Aorta (tissue), 5 donors: ENCODE measurements around the gene RTN1. TPM values are rescaled to one million over a fixed set of nuclear protein-coding genes. Genes with fewer than 3 reads are reported as not detected.

Experiments used
- ATAC-seq: fragments of 200-7000 bp; cut with Tn5 transposase; one replicate; pipeline ENCODE4 v1.9.1; 2022; ENCODE audit warnings: moderate library complexity; ENCODE audit not compliant: low FRiP score
- DNase-seq, 2 donors: peaks; one replicate each; pipeline ENCODE4 v3.0.0-alpha.2; 2020
- H3K27ac ChIP-seq, 2 donors: one replicate each; pipeline ENCODE4 v1.5.1; 2013; ENCODE audit warnings: low read length in 2 of 2, mild to moderate bottlenecking in 2 of 2, moderate library complexity in 2 of 2, control low read depth in 1 of 2, inconsistent platforms in 1 of 2, low read depth in 1 of 2
- H3K27me3 ChIP-seq, 2 donors: one replicate each; pipeline ENCODE4 v1.6.1; 2013; ENCODE audit warnings: control low read depth in 1 of 2, low read length in 1 of 2, mild to moderate bottlenecking in 1 of 2, moderate library complexity in 1 of 2; ENCODE audit not compliant: insufficient read depth in 2 of 2, control insufficient read depth in 1 of 2
- H3K36me3 ChIP-seq, 2 donors: one replicate each; pipeline ENCODE4 v1.6.1; 2013; ENCODE audit warnings: control low read depth in 1 of 2, low read length in 1 of 2, mild to moderate bottlenecking in 1 of 2; ENCODE audit not compliant: insufficient read depth in 2 of 2, control insufficient read depth in 1 of 2
- H3K4me1 ChIP-seq, 2 donors: one replicate each; pipeline ENCODE4 v1.6.1; 2013; ENCODE audit warnings: low read length in 2 of 2, control low read depth in 1 of 2, mild to moderate bottlenecking in 1 of 2, moderate library complexity in 1 of 2; ENCODE audit not compliant: insufficient read depth in 2 of 2, control insufficient read depth in 1 of 2
- H3K4me3 ChIP-seq, 2 donors: one replicate each; pipeline ENCODE4 v1.5.1; 2013; ENCODE audit warnings: low read length in 2 of 2, control low read depth in 1 of 2, mild to moderate bottlenecking in 1 of 2
- H3K9me3 ChIP-seq: one replicate; pipeline ENCODE4 v1.6.1; 2013; ENCODE audit warnings: mild to moderate bottlenecking, low read length; ENCODE audit not compliant: control insufficient read depth
- WGBS, 2 donors: extraction: QIAGEN DNeasy Blood & Tissue Kit; methylation state at CpG; one replicate each; pipeline ENCODE4 v1.1.7; 2013; 5-methylcytosine and 5-hydroxymethylcytosine counted together
- intact Hi-C, 2 donors: fragments of 100-400 bp; cut with DNase I; formaldehyde crosslinking; loops; one replicate each; pipeline versions ENCODE4 v1.14.2 to v1.15.0; 2022
- polyA plus RNA-seq, 2 donors: library from polyadenylated mRNA; stranded (reverse); fragments of 200-250 nt; gene quantifications; one replicate each; pipeline ENCODE4 v1.2.3, GENCODE V29; 2013
- total RNA-seq, 2 donors: library from RNA; stranded (reverse); fragmentation: NEBNext Ultra II Directional; extraction: Animal tissue kit (Norgen Biotek cat#: 25700); gene quantifications; one replicate each; pipeline ENCODE4 v1.2.1, GENCODE V29; 2021
- donor health status: healthy with polysubstance abuse.
- donor health status: Bipolar disorder and iron deficiency.
- donor health status: DM: no; HTN: no; CAD: no.
- donor health status: DM: no; HTN: no; CAD: no.
- donor health status: DM: yes; HTN: yes; CAD: no.

Gene RTN1
- total and polyA plus RNA-seq, 4 donors: 17.8 to 43.7 (median 31.9) TPM

DNA sequence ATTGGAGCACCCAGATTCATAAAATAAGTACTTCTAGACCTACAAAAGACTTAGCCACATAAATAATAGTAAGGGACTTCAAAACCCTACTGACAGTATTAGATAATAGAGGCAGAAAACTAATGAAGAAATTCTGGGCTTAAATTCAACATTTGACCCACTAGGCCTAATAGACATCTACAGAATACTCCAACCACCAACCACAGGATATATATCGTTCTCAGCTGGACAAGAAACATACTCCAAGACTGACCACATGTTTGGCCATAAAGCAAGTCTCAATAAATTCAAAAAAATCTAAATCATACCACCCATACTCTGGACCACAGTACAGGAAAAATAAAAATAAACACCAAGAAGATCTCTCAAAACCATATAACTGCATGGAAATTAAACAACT is 180.2 kb downstream of the RTN1 start:
- no peak overlapping the region for H3K4me3 ChIP-seq
- intact Hi-C loops: loop anchor here in 1 of 2 donors (10.0 kb wide), 1 partner anchor 186 kb away; no protein-coding TSS in a partner anchor
- H3K9me3 ChIP-seq: no peaks in the 10 kb centered on the region
- no peak for ATAC-seq
- no peaks in the 10 kb centered on the region for H3K36me3 ChIP-seq
- no peaks in the 10 kb centered on the region for H3K27me3 ChIP-seq
- H3K27ac ChIP-seq: no peak overlapping the region
- WGBS, 2 donors: 60 to 94% methylated on average over 1 of the region's 1 CpG
- DNase-seq: no peak
- H3K4me1 ChIP-seq: peaks cover 0 to 2% of the 10 kb centered on the region in 2 donors

DNA sequence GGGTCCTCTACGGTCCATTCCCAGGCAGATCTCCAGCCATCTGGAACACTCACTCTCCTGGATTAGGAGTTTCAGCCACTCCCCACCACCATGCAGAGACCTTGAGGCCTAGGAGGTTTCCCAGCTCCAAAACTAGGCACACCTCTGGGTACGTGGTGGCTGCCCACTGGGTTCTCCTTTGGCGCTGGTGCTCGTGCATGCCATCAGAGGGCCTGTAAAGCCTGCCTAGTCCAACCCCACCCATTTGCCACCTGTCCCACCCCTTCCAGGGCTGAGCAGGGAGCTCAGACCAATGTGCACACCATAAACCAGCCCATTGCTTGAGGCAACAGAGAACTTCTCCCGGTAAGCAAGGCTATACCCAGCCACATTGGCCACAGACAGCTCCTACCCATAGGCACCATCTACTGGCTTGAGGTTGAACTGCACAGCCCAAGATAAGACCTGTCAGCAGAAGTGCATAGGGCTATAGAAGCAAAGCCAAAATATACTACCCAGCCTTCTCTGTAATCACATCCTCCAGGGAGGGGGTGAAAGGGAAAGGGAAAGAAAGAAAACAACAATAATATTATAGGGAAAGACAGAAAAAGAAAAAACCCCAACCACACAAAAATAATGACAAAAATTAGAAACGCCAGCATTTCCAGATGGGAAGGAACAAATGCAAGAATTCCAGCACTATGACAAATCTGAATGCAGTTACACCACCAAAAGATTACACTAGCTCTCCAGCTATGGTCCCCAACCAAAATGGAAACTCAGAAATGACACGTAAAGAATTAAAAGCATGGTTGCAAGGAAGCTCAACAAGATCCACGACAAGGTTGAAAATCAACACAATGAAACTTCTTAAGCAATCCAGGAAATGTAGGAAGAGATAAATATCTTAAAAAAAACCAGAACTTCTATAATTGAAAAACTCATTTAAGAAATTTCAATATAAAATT is 182.1 kb downstream of the RTN1 start:
- intact Hi-C loops: loop anchor here (2.0 to 10.0 kb wide), 5 partner anchors 56 to 204 kb away; partner anchors contain the start of genes CCDC175 (in 1 of the 2), JKAMP (in 1 of the 2) and L3HYPDH (in 1 of the 2)
- 63 to 67% methylated on average over 8 of the region's 8 CpGs for WGBS, 2 donors
- Histone ChIP-seq H3K27ac (no peak overlapping the region), H3K27me3 (no peaks in the 10 kb centered on the region), H3K9me3 (no peaks in the 10 kb centered on the region), H3K36me3 (no peaks in the 10 kb centered on the region), H3K4me1 (no peaks in the 10 kb centered on the region), H3K4me3 (no peak overlapping the region)
- peak in 1 of 2 donors; percentile 75 for DNase-seq
- ATAC-seq: peak; percentile 75

DNA sequence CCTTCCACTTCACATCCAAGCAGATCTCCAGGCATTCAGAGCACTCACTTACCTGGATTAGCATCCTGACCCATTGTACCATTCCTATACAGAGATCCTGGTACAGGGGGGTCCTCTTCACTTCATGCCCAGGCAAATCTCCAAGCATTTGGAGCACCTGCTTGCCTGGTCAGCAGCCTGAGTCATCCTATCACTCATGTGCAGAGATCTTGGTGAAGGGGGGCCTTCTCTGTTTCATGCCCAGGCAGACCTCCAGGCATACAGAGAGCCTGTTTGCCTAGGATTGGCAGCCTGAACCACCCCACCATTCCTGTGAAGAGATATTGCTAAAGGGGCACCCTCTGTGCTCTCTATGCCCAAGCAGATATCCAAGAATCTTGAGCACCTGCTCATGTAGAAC is 182.9 kb downstream of the RTN1 start:
- Histone ChIP-seq H3K36me3 (no peaks in the 10 kb centered on the region), H3K4me1 (no peaks in the 10 kb centered on the region), H3K27ac (no peak overlapping the region), H3K27me3 (no peaks in the 10 kb centered on the region), H3K4me3 (no peak overlapping the region), H3K9me3 (no peaks in the 10 kb centered on the region)
- intact Hi-C loops: loop anchor here (2.0 to 10.0 kb wide), 5 partner anchors 55 to 203 kb away; partner anchors contain the start of genes CCDC175 (in 1 of the 2), JKAMP (in 1 of the 2) and L3HYPDH (in 1 of the 2)
- DNase-seq: no peak
- no peak for ATAC-seq

DNA sequence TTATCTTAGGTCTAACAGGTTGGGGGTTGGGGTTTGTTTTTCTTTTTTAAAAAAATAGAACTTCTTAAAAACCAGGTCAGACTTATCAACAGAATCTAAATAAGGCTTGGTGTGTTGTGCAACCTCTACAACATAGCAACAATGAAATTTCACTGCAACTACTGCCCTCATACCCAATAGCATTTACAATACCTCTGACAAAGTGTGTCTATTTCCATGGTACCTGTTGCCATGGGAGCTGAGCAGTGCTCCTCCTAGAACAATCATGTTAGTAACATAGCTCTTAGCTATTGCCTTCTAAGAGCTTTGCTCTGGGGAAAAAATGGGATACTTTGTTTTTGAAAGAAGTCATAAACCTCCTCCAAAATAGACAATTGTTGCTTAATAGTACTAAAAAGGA is 190.7 kb downstream of the RTN1 start:
- no peak for DNase-seq
- Histone ChIP-seq H3K27me3 (no peaks in the 10 kb centered on the region), H3K9me3 (no peaks in the 10 kb centered on the region), H3K4me3 (no peak overlapping the region), H3K36me3 (no peaks in the 10 kb centered on the region), H3K4me1 (peaks cover 2 to 15% of the 10 kb centered on the region in 2 donors), H3K27ac (peak overlapping the region in 1 of 2 donors; percentile 57)
- ATAC-seq: peak; percentile 75
- intact Hi-C loops: loop anchor here (5.0 to 10.0 kb wide), 2 partner anchors 195 to 198 kb away; partner anchors contain the start of genes JKAMP (in 2 of the 2) and L3HYPDH (in 2 of the 2)

DNA sequence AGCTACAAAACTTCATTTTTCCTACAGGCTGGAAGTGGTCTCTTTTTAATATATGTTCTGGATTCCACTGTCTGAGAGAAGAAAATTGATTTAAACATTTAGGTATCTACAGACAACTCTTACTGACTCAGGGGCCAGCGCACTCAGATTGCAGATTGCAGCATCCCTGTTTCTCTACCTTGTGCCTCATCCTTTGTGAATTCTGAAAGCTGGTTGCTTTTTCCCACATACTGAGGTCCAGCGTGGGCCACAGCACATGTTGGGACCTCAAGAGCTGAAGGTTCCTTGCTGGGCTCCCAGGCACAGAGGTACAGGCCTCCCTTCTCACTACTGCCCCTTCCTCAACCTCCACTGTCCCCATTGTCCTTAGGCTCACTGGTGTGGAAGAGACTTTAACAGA is 192.2 kb downstream of the RTN1 start:
- intact Hi-C loops: loop anchor here in 1 of 2 donors (5.0 kb wide), 1 partner anchor 196 kb away; the partner anchor contains the start of genes JKAMP and L3HYPDH
- no peak for DNase-seq
- peak; percentile 24 for ATAC-seq
- Histone ChIP-seq H3K27ac (peak overlapping the region; percentile 95 to 99), H3K9me3 (no peaks in the 10 kb centered on the region), H3K36me3 (no peaks in the 10 kb centered on the region), H3K4me1 (peaks cover 5 to 15% of the 10 kb centered on the region in 2 donors), H3K4me3 (no peak overlapping the region), H3K27me3 (no peaks in the 10 kb centered on the region)
- WGBS, 2 donors: 91 to 93% methylated on average over 2 of the region's 2 CpGs

DNA sequence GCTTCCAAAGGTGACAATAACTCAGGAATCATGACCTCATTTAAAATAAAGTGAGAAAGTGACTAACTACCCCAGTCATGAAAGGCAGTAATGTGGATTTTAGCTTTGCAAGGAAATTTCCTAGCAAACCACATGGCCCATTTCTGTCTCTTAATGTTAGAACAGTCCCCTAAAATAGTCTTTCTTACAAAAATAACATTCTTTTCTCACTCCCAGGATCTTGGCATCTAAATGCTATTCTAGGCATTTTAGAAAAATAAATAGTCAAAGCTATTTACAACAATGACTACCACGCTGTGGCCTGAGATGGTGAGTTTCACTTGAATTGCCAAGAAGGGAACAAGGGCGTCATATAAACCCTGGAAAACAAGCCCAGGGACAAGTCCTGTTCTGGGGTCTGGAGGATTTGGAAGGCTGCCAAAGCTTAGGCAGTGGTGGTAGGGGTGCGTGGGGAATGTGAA is 192.8 kb downstream of the RTN1 start:
- no peak overlapping the region for H3K4me3 ChIP-seq
- H3K27ac ChIP-seq: peak overlapping the region; percentile 95 to 99
- no peaks in the 10 kb centered on the region for H3K36me3 ChIP-seq
- H3K27me3 ChIP-seq: no peaks in the 10 kb centered on the region
- peak in 1 of 2 donors; percentile 20 for DNase-seq
- H3K4me1 ChIP-seq: peaks cover 5 to 15% of the 10 kb centered on the region in 2 donors
- peak; percentile 75 for ATAC-seq
- WGBS, 2 donors: 4 to 5% methylated on average over 3 of the region's 3 CpGs
- H3K9me3 ChIP-seq: no peaks in the 10 kb centered on the region
- intact Hi-C loops: loop anchor here in 1 of 2 donors (5.0 kb wide), 1 partner anchor 196 kb away; the partner anchor contains the start of genes JKAMP and L3HYPDH

DNA sequence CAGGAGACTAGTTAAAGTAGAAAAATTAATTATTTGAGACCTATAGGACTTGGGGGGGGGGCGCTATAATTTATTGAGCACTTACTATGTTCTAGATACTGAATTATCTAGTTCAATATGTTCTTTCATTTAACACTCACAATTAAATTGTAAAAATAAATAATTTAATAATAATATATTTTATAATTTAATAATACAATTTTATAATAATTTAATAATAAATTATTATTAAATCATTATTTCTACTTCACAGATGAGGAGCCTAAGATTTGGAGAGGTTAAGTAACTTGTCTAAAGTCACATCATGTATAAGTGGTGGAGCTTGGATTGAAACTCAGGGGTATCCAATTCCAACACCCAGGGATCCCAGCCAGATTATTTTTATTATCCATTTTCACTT is 195.2 kb downstream of the RTN1 start:
- Histone ChIP-seq H3K9me3 (no peaks in the 10 kb centered on the region), H3K27ac (no peak overlapping the region), H3K36me3 (no peaks in the 10 kb centered on the region), H3K4me3 (no peak overlapping the region), H3K4me1 (peaks cover 5 to 12% of the 10 kb centered on the region in 2 donors), H3K27me3 (no peaks in the 10 kb centered on the region)
- ATAC-seq: no peak
- intact Hi-C loops: loop anchor here in 1 of 2 donors (5.0 kb wide), 1 partner anchor 193 kb away; the partner anchor contains the start of genes JKAMP and L3HYPDH
- DNase-seq: no peak
- WGBS, 2 donors: 94 to 100% methylated on average over 1 of the region's 1 CpG

DNA sequence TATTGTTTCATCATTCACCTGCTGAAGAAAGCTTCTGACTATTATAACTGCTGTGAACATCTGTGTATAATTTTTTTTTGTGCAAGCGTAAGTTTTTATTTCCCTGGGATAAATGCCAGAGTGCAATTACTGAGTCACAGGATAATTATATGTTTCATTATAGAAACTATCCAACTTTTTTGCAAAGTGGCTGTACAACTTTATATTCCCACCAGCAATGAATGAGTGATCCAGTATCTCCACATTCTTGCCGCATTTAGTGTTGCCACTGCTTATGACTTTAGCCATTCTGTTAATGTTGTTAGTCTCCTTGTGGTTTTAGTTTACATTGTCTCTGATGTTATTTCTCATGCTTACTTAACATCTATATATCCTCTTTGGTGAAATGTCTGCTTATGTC is 205.8 kb downstream of the RTN1 start:
- DNase-seq: no peak
- ATAC-seq: no peak
- Histone ChIP-seq H3K27me3 (no peaks in the 10 kb centered on the region), H3K9me3 (no peaks in the 10 kb centered on the region), H3K36me3 (no peaks in the 10 kb centered on the region), H3K27ac (no peak overlapping the region), H3K4me3 (no peak overlapping the region), H3K4me1 (no peaks in the 10 kb centered on the region)
- 70 to 75% methylated on average over 2 of the region's 2 CpGs for WGBS, 2 donors
- intact Hi-C loops: no loop called here
